Ramos (cell line): ENCODE data around the gene SECISBP2L.
"Not testable (repeated sequence)": the region's sequence is repeated elsewhere in the genome, so short reads cannot be mapped to it uniquely, and the experiment has no call there.

Experiments used
- in situ Hi-C: fragments of 300-500 bp; cut with MboI; formaldehyde crosslinking; loops from one replicate; pipeline ENCODE4 v1.14.3; 2022; ENCODE audit warnings: low sequenced_read_pairs; ENCODE audit not compliant: unreplicated experiment

SECISBP2L gene

GRCh38 chr15:49046220-49047102 lies at the start of gene SECISBP2L:
Gene SECISBP2L, minus strand, starts transcription at chr15:49046446. Its CDS starts 147 bp downstream, at chr15:49046299.
- in situ Hi-C loops = no loop called here

GRCh38 chr15:49094923-49095322 lies 48.7 kb upstream of the SECISBP2L start:
- in situ Hi-C loops = no loop called here

- in situ Hi-C loops = no loop called here
Observed at GRCh38 chr15:49093252-49094105, 47.2 kb upstream of the SECISBP2L start.

- in situ Hi-C loops = no loop called here
Observed at GRCh38 chr15:49088996-49089395, 42.8 kb upstream of the SECISBP2L start.

DNA sequence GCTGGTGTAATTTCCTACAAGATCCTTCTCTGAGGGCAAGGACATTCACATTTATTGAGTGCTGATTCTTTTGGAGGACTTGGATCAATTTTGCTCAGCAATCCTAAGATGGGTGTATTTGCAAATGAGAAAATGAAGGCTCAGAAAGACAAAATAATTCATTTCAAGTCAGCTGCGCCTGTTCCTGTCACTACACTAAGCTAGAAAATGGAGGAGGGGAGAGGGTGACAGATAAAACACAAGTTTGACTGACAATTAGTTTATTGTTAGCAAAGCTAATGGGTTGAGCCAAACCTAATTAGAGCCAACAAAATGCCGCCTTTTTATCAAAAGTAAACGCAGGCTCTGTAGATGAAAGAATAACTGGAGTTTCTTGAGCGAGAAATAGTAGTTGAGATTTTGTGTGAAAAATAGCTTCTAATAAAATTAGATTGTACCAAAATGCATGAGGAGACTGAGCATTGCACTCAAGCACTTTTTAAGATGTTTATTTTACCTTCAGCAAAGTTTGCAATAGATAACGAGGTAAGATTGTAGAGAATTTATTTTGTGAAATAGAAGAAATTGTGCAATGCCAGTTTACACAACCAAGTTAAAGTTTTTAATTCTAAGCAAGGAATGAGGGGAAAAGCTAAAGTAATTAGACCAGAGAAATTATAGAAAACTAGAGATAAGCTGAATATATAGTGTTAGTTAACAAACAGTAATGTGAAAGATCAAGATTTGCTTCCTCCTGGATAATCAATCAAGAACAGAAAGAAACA lies 39.6 kb upstream of the SECISBP2L start:
- in situ Hi-C loops = no loop called here

DNA sequence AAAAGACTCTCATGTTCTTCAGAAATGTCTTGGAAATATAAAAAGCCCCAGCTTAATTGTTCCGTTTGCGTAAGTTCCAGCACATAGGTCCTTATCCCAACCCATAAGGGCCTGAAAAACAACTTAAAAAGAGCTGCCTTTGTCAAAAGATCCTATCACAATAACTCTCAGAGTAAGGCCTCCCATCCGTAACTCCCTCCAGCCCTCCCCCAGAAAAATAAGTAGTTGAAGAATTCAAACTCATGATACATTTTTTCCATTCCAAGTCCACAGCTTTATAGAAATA lies 38.0 kb upstream of the SECISBP2L start:
- in situ Hi-C loops = no loop called here

DNA sequence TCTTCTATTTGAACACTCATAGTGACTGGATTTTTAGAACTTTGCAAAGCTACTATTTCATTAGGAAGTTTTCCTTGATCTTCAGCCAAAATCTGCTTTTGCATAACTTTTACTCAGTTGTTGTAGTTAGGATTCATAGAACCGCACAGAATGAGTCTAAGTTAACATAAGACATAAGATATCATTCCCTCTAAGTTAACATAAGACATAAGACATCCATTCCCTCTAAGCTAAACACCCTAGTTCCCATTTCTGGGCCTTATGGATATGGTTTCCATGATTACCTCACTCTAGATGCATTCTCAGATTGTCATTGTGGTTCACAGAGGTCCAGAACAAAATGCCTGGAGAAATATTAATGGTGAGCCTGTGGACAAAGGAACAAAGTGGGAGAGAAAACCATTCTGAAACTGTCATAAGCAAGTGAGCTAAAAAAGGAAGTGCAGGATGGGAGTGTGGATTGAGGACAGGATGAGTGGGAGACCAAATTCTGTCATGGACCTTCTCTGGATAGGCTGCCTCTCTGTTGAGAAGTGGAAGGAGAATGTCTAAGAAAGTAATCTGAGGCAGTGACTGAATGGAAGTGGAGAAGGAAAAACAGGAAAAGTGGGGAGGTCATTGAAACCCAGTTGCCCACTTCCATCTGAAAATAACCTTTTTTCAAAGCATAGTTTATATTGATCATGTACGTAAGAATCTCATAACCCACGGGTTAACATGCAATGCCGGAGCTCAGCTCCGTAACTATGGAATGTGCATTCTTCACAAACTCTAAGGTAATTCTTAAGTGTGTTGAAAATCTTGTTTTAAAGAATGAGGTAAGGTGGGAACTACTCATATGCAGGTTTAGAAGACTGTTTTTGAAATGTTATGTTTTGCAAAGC lies 37.4 kb upstream of the SECISBP2L start:
- in situ Hi-C loops = no loop called here

DNA sequence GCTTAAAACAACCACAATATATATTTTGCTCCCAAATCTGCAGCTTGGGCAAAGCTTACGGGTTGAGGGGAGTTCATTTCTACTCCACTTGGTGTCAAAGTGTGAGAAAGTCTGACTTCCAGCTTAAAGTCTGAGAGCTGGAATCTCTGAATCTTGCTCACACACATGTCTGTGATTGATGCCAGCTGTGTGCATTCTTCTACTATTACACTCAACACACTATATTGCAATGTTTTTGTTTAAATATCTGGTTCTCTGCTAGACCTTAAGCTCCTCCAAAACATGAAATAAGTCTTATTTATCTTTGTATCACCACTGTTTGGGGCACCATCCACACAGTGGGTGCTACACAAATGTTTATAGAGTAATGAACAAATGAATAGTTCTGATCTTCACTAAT lies 36.7 kb upstream of the SECISBP2L start:
- in situ Hi-C loops = no loop called here

DNA sequence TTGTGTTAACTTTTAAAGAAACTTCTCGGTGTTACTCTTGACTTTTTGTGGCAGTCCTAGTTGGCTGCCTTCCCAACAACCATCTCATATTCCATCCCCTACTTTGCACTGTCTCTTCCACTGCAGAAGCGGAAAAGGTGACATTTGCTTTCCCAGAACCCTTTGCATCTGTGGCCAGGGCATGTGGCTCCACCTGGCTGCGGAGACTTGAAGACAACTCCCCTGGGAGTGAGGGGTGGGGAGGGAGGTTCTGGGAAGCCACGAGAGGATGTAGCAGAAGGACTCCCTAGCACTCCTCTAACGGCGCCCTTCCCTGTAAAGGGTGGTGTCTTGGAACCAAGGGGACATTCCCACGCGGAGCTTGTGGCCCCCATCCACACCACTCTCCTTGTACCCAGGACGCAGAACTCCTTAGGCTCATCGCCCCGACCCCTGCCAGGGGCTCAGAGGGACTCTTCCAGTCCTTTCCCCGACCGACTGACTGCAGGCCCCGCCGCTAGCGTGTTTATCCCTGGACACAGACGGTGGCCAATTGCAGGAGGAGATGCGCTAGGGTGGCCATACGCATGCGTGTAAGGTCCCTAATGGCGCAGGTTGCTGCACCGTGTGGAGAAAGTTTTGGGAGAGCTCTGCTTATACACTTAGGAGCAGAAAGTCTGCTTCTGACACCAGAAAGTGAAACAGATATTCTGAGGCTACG lies 33.2 kb upstream of the SECISBP2L start:
- in situ Hi-C loops = no loop called here

DNA sequence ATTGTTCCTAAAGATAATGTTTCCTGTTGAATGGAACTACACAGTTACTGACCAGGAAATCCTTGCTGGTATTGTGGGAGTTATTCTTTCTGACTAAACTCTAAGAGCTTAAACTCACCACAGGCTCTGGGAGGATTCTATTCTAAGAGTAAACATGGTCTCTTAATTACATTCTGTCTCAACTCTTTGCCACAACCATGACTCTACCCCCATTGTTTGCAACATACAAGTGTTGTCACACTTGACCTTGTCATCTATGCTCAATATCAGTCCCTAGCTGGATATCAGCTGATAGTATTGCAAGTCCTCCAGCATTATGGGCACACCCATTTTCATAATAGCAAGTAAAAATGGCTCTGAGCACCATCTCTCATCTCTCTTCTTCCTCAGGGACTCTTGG lies 29.6 kb upstream of the SECISBP2L start:
- in situ Hi-C loops = no loop called here

DNA sequence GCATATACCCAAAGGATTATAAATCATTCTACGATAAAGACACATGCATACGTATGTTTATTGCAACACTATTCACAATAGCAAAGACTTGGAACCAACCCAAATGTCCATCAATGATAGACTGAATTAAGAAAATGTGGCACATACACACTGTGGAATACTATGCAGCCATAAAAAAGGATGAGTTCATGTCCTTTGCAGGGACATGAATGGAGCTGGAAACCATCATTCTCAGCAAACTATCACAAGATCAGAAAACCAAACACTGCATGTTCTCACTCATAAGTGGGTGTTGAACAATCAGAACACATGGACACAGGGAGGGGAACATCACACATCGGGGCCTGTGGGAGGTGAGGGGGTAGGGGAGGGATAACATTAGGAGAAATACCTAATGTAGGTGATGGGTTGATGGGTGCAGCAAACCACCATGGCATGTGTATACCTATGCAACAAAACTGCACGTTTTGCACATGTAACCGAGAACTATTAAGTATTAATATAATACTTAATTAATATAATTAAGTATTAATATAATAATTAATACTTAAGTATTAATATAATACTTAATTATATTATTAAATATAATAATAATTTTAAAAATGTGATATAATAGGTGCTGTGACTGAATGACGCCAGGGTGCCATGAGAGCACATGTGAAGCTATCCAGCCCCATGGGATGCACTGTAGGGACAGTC lies 28.5 kb upstream of the SECISBP2L start:
- in situ Hi-C loops = not testable (repeated sequence)

DNA sequence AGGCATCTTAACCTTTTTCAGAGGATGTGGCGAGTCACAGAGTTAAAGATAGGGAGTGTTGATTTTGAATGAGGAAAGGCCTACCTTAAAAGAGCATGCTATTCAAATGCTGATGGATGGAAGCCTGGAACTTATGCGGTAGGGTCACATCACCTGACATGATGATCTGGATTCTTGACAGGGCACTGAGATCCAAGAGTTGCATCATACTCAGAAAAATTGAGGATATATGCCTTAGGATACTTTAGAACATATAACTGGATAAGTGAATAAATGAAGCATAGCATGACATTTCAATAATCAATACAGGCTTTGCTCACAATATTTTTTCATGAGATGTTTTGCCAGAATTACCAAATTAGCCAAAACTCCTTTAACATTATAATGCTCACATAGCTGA lies 20.1 kb upstream of the SECISBP2L start:
- in situ Hi-C loops = no loop called here

DNA sequence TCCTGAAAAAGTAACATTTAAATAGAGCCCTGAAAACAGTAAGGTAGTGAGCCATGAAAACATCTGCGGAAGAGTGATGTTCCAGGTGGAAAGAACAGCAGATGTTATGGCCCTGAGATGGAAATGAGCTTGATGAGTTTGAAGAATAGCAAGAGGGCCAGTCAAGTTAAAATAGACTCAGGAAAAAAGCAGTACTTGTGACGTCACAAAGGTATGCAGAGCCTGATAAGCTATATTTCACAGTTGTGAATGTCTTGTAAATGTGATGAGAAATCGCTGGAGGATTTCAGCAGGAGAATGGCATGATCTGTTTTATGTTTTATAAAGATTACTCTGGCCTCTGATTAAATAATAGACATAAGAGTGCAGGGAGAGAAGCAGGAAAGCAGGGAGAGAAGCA lies 18.6 kb upstream of the SECISBP2L start:
- in situ Hi-C loops = no loop called here

GRCh38 chr15:49064281-49064653 lies 18.0 kb upstream of the SECISBP2L start:
- in situ Hi-C loops = no loop called here

GRCh38 chr15:49063402-49064280 lies 17.4 kb upstream of the SECISBP2L start:
- in situ Hi-C loops = no loop called here

GRCh38 chr15:49062900-49063299 lies 16.7 kb upstream of the SECISBP2L start:
- in situ Hi-C loops = no loop called here

DNA sequence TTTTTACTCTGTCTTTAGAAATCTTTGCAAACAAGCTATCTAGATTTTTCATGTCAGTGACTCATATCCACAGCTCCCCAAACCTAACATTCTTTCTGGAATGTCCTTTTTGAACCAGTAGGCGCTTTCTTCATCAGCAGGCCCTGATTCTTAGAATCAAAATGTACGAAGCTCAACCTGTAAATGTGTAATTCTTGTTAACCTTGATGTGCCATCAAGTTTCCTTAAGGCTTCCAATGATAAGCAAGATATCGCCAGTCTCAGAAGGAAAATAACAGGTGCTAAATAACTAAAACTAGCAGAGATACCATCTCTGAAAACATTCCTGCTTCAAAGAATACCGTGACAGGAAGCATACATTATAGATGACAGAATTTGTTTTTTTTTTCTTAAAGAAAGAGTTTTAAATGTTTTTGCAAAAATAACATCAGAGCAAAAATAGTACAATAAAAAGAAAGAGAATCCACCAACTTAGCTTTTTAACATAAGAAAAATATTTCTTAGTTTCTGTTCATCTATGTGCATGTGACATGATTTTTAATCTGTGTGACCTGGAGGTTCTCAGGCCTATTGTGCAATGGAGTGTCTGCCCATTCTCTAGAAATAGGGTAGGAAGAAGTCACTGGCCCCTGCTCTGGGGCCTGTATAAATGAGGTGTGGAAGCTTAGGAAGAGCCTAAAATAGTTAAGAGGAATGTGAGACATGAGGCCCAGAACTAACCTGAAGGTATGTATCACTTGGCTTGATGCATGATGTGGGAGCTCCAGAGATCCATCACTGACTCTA lies 14.7 kb upstream of the SECISBP2L start:
- in situ Hi-C loops = no loop called here
